ENCODE measurements around the gene KHK.
"Not testable (repeated sequence)": the region's sequence is repeated elsewhere in the genome, so short reads cannot be mapped to it uniquely, and the experiment has no call there.

The KHK gene

GRCh38 chr2:27097341-27097740, 10.8 kb downstream of the KHK start:
- no peak for DNase-seq (ENCODE audit: low read depth)

- no peak for DNase-seq (ENCODE audit: low read depth)
Observed at GRCh38 chr2:27099334-27099955, 12.9 kb downstream of the KHK start.

GRCh38 chr2:27100036-27100435, 13.5 kb downstream of the KHK start:
- no peak for DNase-seq (ENCODE audit: low read depth)

GRCh38 chr2:27102329-27102728, 15.8 kb downstream of the KHK start:
- no peak for DNase-seq (ENCODE audit: low read depth)

- DNase-seq (ENCODE audit: low read depth) = no peak
Observed at GRCh38 chr2:27105981-27106380, 19.4 kb downstream of the KHK start.

- no peak for DNase-seq (ENCODE audit: low read depth)
Observed at GRCh38 chr2:27108221-27108620, 21.6 kb downstream of the KHK start.

- no peak for DNase-seq (ENCODE audit: low read depth)
Observed at GRCh38 chr2:27109083-27109482, 22.5 kb downstream of the KHK start.

- DNase-seq (ENCODE audit: low read depth) = not testable (repeated sequence)
Observed at GRCh38 chr2:27110603-27111352, 24.2 kb downstream of the KHK start.

GRCh38 chr2:27111392-27112078, 25.0 kb downstream of the KHK start:
- DNase-seq (ENCODE audit: low read depth) = not testable (repeated sequence)

- peak; percentile 22 for DNase-seq (ENCODE audit: low read depth)
Observed at GRCh38 chr2:27115519-27115918, 28.9 kb downstream of the KHK start.

GRCh38 chr2:27117995-27118524, 31.5 kb downstream of the KHK start:
- no peak for DNase-seq (ENCODE audit: low read depth)

GRCh38 chr2:27118525-27119329, 32.2 kb downstream of the KHK start, which contains the start of gene CGREF1:
Gene CGREF1 (minus strand): TSS chr2:27119128. CDS start chr2:27104366, 14,762 bp downstream.
- no peak for DNase-seq (ENCODE audit: low read depth)

GRCh38 chr2:27119330-27119670, 32.7 kb downstream of the KHK start:
- DNase-seq (ENCODE audit: low read depth) = not testable (repeated sequence)

- no peak for DNase-seq (ENCODE audit: low read depth)
Observed at GRCh38 chr2:27121906-27122305, 35.3 kb downstream of the KHK start.

- DNase-seq (ENCODE audit: low read depth) = no peak
Observed at GRCh38 chr2:27122791-27123190, 36.2 kb downstream of the KHK start.

GRCh38 chr2:27123302-27124150, 37.0 kb downstream of the KHK start, which contains the start of gene ABHD1:
Gene ABHD1 (plus strand): TSS chr2:27123815. CDS start chr2:27123949, 134 bp downstream.
- DNase-seq (ENCODE audit: low read depth) = no peak

GRCh38 chr2:27125104-27125503, 38.5 kb downstream of the KHK start:
- DNase-seq (ENCODE audit: low read depth) = no peak

GRCh38 chr2:27126252-27126710, 39.7 kb downstream of the KHK start:
- DNase-seq (ENCODE audit: low read depth) = no peak

- no peak for DNase-seq (ENCODE audit: low read depth)
Observed at GRCh38 chr2:27127883-27128667, 41.5 kb downstream of the KHK start.
